ENCODE results near the gene NPAS3. TPM values are rescaled to one million over a fixed set of nuclear protein-coding genes. Genes with fewer than 3 reads are reported as not detected.

The NPAS3 gene
- total RNA-seq, 1 experiment from 2014 or later = not detected

DNA sequence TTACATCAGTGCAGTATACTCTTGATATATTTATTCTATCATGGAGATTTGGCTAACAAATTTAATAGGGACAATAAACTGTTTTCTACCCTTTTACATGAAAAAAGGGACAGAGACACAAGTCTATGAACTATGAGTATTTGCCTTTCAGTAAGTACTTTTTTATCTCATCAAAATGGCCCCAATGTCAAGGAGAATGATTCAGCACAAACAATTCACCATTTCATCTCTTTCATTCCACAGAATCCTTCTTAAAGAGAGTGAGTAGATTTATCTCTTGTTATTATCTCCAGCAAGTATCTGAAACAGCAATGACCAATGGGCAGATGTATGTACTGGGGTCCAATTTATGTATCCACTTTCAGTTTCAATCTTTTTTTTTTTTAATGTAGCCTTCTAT, 447.5 kb downstream of the NPAS3 start:
- in situ Hi-C loops (cut with HindIII; ENCODE audit: low sequenced_read_pairs) = no loop called here
- no peak for DNase-seq (ENCODE audit: low spot score)

DNA sequence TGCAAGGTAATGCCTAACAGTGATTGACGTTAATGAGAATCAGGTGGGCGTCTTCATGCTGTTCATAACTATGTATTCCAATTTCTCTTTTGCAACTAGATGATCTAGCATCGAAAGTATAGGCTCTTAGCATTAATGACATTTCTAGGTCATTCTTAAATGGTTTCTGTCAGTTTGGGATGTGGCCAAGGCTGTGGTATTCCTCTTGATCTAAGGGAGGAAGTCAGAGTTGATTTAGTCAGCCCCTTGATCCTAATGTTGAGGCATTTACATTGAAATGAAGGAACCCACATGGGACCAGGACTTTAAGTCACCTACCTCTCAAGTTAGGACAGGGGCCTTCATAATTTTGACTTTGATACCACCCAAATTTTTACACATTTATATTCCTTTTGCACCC, 448.1 kb downstream of the NPAS3 start:
- in situ Hi-C loops (cut with HindIII; ENCODE audit: low sequenced_read_pairs) = no loop called here
- no peak for DNase-seq (ENCODE audit: low spot score)

DNA sequence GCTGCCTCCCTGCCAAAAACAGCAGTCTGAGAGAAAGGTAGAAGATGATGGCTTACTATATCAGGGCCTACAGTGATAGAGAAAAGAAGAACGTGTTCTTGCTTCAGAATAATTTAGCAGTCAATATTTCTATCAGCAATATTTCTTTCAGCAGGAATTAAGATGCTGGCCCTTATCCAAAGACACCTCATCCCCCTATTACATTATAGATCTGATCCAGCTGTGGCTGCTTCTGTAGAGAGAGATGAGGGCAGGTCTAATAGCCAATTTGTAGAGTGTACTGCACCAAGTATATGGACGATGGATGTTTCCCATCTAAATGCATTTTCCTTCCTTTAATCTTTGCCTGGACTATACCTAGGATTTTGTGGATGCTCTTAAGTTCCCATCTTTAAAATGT, 451.7 kb downstream of the NPAS3 start:
- in situ Hi-C loops (cut with HindIII; ENCODE audit: low sequenced_read_pairs) = no loop called here

DNA sequence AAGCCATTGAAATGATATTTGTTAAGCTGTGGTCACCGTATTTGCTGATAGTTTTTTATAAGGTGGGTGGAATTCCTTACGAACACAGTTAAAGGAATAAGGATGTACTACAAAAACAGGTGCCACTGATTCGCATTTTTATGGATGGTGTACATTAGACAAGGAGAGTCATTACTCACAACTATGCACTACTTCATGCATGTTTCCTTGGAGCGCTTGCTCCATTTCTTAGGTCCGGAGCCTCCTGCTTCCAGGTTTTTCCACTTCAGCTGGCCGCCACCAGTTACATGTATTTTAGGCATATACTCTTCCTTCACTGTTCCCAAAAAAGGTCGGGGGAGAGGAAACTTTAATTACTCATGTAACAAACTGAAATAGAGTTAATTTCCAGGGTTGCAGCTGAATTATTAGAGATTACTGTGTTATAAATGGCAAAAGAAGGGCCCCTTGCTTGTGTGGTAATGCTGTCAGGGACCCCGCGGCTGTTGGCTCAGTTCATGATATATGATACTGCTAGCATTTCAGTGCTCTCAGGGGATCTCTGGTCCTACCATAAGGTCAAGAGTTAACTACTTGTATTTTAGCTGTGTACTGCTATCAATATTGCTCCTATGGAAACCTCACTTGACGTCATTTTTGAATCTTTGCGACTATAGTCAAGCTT, 454.7 kb downstream of the NPAS3 start:
- in situ Hi-C loops (cut with HindIII; ENCODE audit: low sequenced_read_pairs) = no loop called here
- no peak for DNase-seq (ENCODE audit: low spot score)

More for the DNA sequence above, 451.7 kb downstream of the NPAS3 start:
- DNase-seq (ENCODE audit: low spot score) = no peak

DNA sequence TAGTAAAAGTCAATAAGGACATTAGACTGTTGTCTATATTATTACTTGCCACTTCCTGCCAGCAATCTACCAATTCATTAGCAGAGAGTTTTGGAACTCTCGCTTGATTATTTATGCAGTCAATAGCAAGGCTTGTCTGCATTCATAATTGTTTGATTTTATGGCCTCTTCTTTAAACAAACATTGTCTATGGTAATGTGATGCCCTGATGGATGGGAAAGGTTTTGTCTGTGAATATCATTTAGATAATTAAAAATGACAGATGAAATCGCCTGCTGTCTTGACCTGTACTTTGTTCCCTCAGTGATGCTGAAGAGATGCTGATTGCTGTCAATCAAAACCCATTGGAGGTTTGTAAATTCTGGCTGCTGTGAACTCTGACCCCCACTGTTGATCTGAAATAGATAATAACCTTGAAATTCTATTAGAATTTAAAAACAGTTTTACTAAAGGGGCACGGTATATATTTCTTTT, 455.3 kb downstream of the NPAS3 start:
- in situ Hi-C loops (cut with HindIII; ENCODE audit: low sequenced_read_pairs) = no loop called here
- DNase-seq (ENCODE audit: low spot score) = no peak

DNA sequence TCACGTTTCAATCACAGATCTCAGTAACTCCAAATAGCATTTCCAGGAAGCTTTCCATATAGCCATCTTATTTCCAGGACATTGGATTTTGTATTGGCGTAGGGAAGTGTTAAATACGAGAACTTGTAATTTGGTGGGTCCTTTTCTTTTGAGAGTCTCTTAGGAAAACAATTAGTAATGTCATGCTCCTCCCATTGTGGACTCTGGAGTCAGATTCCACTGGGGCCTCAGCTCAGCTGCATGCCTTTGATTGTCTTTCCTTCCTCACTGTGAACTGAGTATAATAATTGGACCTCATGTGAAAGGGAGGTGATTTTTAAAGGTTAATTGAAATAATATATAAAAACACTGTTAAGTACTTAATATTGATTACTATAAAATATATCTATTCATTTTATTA, 462.6 kb downstream of the NPAS3 start:
- no peak for DNase-seq (ENCODE audit: low spot score)

DNA sequence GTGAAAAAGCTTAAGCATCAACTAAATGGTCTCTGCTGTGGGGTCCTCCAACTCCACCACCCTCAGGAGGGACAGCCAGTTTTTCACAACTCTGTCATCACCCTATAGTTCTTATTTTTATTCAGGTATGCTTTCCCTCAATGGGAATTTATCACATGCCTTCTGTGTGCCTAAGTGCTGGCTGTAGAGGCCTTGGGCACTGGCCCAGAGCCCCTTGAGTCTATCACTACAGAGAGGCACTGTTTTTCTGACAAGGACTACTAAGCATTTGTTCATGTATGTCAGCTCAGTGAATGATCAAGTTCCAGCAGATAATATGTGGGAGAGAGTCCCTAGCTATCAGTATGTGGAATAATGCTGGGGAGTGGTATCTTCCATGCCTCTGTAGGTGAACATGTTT, 463.9 kb downstream of the NPAS3 start:
- in situ Hi-C loops (cut with HindIII; ENCODE audit: low sequenced_read_pairs) = no loop called here
- no peak for DNase-seq (ENCODE audit: low spot score)

More for the DNA sequence above, 462.6 kb downstream of the NPAS3 start:
- in situ Hi-C loops (cut with HindIII; ENCODE audit: low sequenced_read_pairs) = no loop called here

DNA sequence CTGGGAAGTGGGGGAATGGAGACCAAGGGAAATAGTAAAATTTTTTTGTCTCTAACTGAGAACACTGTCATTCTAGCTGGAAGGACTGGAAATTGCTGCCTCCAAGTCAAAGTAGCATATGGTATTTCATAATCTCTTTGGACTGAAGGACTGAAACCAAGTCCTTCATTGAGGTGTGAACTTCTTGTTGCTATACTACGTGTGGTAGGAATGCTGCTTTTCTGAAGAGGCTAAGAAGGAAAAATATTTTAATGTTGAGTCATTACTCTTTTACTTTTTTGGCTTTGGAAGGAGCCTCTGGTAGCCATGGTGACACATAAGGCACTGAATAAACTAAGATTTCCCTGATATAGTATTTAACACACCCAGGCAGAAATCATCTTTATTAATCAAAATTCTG, 465.4 kb downstream of the NPAS3 start:
- DNase-seq (ENCODE audit: low spot score) = no peak
- in situ Hi-C loops (cut with HindIII; ENCODE audit: low sequenced_read_pairs) = no loop called here

DNA sequence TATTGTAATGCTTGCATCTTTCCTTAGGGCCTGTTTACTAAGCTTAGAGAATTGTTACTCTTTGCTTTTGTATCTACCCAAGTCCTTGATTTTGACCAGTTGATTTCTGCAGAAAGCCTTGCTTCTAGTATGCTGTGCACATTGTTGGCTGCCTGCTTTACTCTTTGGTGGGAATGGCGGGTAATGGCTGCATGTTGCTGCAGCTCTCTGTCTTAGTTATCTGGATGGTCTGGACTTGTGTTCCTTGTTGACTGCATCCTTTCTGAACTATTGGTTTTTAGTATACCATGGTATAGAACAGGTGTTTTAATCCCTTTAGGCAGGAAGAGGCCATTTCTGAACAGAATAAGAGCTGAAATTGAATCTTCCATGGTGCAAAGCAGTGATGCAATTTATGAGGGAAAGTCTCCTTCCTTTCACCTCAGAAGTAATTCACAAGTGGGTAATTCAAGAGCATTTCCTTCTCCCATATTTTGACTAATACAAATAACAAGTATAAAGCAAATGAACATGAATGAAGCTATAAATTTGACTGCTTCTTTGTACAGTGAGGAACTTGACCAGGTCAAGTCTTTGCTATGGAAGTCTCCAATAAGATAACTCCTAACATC, 466.4 kb downstream of the NPAS3 start:
- DNase-seq (ENCODE audit: low spot score) = no peak
- in situ Hi-C loops (cut with HindIII; ENCODE audit: low sequenced_read_pairs) = no loop called here

DNA sequence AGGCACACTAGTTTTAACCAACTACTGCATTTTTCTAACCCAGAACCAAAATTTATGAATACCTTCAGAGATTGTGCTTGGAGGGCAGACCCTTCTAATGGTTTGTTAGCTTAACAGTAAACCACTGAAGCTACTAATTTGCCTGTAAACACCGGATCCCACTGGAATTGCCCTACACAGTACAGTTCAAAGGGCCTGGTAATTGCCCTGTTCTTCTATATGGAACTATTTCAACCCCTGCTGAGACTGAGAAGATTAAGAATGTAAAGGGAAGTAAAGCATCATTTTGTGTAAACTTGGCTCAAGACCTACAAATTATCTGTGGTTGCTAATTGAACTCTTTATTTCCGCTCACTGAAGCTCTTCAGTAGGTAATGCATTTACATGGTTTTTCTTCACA, 468.1 kb downstream of the NPAS3 start:
- in situ Hi-C loops (cut with HindIII; ENCODE audit: low sequenced_read_pairs) = no loop called here
- DNase-seq (ENCODE audit: low spot score) = no peak

DNA sequence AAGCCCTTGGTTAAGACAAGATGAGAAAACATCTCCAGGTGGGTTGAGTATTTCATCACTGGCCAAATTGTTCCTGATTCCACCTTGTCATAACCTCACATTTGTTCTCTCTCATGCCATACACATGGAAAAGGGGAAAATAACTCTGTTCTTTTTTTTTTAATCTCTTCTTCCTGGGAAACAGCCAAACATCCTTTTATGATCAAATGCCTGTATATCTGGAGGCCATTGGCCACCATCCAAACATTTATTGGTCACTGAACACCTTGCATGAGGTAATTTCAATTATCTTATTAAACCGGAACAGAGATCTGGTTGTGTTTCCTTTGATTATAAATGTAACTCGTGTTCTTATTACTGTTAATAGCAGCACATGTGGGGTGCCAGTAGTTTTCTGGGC, 469.6 kb downstream of the NPAS3 start:
- DNase-seq (ENCODE audit: low spot score) = no peak
- in situ Hi-C loops (cut with HindIII; ENCODE audit: low sequenced_read_pairs) = no loop called here

DNA sequence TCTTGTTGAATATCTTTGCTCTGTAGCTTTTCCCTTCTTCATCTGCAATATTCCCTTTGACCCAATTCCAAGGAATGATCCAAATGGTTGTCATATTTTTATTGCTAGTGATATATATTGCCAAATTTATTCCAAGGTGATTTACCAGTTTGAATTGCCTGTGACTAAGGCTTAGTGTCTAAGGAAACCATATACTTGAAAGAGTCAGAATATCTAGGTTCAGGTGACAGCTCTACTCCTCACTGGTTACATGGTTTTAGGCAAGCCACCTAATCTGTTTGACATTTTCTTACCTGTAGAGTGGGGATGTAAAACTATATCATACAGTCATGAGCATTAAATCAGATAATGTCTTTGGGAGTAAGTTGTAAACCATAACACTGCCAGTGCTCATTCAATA, 473.8 kb downstream of the NPAS3 start:
- in situ Hi-C loops (cut with HindIII; ENCODE audit: low sequenced_read_pairs) = no loop called here
- no peak for DNase-seq (ENCODE audit: low spot score)

DNA sequence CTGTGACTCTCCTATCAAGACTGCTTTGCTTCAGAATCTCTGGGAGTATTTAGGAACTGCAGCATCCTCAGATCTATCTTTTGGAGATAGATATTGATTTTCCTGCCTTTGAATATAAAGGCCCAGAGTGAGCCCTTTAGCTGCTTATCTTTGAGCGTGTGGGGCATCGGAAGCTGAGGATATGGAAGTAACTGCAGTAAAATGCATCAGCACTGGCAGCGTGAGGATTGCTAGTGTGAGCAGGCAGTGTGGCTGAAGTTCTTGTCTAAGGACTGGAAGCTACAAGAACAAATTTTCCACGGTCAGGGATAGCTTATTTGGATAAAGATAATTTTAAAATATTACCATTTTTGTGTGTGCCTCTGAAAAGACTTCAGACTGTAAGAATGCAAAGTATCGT, 474.7 kb downstream of the NPAS3 start:
- in situ Hi-C loops (cut with HindIII; ENCODE audit: low sequenced_read_pairs) = no loop called here
- DNase-seq (ENCODE audit: low spot score) = no peak

DNA sequence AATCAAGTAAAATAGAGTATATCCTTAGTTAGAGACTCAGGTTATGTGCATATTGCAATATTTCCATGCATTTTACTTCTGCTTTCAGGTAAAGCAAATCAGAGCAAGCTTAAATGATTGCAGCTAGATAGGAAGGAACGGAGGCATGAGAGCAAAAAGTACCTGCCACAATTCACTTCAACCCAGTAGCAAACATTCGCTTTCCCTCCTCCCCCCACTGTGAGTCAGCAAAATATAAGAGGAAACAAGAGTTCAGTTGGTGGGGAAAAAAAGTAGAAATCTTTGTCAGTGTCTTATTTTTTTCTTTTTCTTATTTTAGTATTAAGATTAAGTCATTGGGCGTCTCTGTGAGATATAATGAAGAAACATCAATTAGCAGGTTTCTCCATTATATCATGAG, 475.4 kb downstream of the NPAS3 start:
- DNase-seq (ENCODE audit: low spot score) = no peak
- in situ Hi-C loops (cut with HindIII; ENCODE audit: low sequenced_read_pairs) = no loop called here

DNA sequence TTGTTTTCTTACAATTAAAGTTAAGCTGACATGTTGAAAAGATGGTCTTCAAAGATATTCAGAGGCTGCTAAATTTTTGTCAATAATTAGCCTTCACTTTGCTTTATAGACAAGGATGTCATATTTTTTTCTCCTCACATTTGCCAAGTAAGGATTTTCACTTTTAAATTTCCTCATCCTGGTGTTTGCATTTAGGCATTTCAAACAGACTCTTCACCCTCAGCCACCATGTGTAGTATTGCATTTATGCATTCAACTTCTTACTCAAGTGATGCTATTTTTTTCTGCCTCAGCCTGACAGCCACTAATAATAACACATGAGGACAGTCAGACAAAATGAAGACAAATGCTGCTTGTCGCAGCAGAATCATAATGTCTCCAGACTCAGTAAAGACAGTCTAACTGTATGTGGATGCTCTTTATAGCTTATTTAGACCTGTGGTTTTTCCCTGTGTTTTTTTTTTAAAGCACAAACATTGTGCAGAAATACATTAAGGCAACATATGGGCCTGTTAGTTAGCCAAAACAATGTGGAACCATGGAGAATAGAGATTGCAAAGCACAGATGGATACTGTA, 481.5 kb downstream of the NPAS3 start:
- in situ Hi-C loops (cut with HindIII; ENCODE audit: low sequenced_read_pairs) = no loop called here
- DNase-seq (ENCODE audit: low spot score) = peak; percentile 1

DNA sequence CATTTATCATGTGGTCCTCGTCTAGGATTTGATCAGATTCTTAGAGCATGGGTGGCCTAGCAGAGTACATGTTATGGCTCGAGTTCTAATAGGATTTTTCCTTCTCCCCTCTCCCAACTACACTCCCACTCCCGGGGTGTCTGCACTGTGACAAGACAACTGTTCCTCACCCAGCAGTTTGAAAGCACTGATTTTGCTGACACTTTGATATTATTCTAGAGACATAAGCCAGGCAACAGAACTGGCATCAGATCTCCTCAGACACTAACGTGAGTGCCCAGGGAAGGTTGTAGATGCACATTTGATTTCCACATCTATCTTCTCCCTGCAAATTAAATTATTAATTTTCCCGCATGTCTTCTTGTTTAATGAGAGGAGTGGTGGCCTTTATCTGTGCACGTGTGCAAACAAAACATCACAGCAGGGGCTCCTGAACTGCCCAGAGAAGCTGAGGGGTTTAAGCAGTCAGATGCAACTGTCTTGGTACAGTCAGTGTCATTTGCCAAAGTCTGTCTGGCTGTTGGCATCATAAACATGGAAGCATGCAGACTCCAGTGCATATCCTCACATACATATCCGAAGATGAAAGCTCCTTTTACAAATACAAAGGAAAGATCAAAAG, 491.8 kb downstream of the NPAS3 start:
- no peak for DNase-seq (ENCODE audit: low spot score)
- in situ Hi-C loops (cut with HindIII; ENCODE audit: low sequenced_read_pairs) = no loop called here

DNA sequence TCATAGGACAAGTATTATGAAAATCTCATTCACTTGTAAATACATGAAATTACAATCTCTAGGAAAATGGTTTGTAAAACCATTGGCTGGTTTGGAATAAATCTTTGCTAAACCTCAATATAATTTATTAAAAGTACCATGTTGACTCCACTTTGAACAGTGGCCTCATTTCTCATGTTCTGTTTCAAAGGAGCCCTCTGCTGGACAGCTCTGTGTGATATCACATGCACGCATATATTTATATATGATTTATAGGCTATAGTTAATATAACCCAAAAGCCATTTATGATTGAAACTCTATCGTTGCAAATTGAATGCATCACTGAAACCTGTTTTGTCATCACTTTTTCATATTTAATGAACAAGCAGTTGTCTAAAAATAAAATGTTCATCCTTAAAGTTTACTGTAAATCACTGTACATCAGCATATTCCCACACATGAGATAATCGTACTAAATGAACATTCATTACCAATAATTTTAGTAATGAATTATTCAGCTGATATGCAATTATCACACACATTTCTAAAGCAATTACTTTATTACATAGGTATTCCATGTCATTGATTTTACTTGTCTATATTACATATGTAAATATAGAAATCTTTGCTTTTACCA, 493.8 kb downstream of the NPAS3 start:
- in situ Hi-C loops (cut with HindIII; ENCODE audit: low sequenced_read_pairs) = no loop called here
- DNase-seq (ENCODE audit: low spot score) = no peak

DNA sequence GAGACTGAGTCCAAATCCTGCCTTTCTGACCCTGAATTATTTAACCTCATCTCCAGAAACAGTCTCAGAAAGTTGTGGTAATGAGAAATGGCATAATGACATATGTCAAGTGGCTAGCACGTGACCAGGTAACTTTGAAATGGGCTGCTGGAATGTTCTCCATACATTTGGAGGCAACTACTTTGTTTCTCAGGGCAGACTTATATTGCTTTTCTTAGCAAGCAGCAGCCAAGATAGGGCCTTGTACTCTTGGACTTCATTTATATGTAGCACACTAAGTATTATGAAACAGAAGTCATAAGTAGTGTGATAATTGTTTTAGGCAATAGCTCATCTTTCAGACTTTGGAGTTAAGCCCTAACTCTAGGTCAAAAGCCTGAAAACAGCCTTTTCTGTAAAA, 494.7 kb downstream of the NPAS3 start:
- DNase-seq (ENCODE audit: low spot score) = no peak
- in situ Hi-C loops (cut with HindIII; ENCODE audit: low sequenced_read_pairs) = no loop called here

DNA sequence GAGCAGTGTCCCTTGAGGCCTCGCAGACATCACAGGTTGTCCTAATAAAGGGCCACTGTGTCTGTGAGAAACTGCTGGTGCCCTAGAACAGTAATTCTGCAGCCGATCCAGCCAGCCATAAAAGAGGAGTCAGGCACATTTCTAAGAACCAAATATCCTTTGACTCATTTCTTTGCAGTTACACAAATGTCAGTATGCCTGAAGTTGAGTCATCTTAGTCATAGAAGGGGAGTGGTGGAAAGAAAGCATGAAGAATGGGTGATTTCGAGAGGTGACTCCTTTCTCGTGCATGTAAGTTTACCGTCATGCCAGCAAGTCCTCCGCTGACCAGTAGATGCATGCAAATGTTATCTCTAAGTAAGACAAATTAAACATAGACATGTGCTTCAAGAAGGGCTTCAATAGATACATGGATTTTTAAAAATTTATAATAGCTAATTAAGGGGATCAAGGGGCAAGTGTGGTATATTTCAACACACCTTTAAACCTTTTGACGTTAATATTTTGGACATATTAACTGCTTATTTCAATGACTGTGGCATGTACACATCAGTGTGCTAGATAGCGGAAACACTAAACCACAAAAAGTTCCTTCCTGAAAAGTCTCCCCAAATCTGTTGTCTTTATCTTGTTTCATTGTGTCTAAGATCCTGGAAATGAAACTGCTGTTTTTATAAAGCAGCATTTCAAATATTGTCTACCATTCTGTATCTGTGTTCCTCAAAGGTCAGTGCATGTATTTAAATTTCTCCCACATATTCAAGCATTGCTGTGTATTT, 497.4 kb downstream of the NPAS3 start:
- in situ Hi-C loops (cut with HindIII; ENCODE audit: low sequenced_read_pairs) = no loop called here
- no peak for DNase-seq (ENCODE audit: low spot score)
